Inflammatory macrophage treated with lipopolysaccharide for 1 hour (primary cell): ENCODE results near the gene PEMT.

ENCODE experiments used
- DNase-seq, 2 donors: peaks; one replicate each; pipeline ENCODE4 v3.0.0-alpha.2; 2020 to 2022

The PEMT gene

DNA sequence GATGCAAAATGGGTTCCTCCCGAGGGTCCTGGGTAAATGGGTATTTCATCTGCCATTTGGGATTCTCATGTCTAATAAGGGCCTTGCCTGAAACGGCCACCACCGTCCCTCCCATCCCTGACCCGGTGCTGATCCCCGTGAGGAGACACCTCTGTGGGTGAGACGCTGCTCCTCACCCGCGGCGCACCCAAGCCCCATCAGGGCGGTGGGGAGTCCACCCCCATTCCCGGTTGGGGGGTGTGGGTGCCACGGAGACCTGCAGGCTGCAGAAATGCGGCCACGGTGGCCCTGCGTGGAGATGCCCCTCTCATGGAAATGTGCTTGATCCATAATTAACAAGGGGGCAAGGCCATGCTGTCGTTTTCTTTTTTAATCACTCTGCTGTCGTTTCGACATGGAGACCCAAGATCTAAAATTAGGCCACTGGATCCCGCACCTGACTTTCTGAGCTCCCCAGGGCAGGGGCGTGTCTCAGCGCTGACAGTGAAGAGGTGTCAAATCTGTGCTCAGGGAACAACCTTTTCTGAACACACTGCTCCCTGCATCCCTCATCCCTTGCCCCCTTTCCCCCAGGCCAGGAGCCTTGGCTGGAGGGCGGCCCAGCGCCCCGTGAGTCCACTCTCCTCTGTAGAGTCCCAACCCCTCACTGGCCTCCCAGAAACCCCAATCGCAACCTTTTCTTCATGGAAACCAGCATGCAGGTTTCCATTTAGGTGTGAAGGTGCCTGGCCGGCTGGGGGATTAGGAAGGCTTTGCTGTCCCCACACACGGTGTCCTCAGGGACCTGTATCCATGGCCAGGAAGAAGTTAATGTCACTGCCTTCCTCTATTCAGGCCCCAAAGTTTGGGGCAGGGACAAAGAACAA is 38.9 kb downstream of the PEMT start:
- no peak for DNase-seq

DNA sequence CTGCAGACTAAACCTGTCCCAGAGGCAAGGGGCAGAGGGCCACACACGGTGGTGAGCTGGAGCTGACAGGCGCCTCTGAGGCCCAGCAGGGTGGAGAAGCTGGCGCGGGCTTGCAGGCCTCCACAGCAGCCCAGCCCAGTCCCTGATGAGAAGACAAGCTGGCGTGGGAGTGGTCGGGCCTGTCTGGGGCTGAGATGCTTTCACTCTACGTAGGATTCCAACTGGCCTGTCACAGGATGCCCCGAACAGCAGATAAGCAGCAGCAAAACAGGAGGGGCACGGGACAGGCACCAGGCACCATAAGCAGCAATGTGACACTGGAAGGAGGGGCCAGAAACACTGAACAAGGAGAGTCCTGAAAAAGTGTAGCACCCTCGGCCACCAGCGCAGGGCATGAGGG is 40.1 kb downstream of the PEMT start:
- DNase-seq: no peak

DNA sequence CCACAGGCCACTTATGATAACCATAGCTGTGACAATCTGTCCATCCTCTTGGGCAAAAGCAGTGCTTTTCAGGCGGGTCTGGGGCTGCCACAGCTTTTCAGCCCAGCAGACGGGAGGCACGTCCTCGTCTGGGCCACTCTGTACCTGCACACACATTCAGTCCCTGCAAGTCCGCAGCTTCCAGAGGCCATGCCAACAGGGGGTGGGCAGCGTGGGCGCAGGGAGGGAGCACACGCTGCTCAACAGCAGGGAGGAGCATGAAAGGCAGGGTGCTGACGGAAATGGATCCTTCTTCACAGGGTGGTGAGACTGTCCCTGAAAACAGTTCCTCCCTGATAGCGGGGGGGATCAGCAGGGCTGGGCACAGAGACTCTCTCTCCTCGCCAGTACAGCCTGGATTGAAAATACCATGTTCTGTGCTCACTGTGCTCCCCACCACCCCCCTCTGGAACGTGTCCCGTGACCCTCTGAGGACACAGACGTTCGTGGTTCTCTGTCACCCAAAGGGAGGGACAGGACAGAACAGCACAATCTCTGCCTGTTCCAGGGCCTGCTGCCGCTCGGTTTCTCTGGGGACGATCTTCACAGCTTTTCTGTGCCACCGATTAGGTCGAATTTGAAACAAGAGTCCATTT is 41.7 kb downstream of the PEMT start:
- no peak for DNase-seq

DNA sequence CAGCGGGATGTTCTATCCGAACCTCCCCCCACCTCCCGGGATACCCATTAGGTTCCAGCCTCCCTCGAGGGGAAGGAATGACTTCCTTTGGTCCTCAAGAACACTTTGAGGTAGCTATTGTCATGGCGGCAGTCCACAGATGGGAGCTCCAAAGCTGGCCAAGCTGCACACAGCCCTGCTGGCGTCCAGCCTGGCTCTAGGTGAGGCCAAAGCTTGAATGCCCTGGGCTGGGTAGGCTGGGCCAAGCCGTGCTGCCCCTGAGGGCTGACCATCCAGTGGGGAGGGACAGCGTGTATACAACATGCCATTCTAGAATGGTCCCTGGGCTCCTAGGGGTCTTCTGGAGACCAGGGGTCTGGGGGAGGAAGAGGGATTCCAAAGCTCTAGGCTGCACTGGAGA is 43.5 kb downstream of the PEMT start:
- no peak for DNase-seq

DNA sequence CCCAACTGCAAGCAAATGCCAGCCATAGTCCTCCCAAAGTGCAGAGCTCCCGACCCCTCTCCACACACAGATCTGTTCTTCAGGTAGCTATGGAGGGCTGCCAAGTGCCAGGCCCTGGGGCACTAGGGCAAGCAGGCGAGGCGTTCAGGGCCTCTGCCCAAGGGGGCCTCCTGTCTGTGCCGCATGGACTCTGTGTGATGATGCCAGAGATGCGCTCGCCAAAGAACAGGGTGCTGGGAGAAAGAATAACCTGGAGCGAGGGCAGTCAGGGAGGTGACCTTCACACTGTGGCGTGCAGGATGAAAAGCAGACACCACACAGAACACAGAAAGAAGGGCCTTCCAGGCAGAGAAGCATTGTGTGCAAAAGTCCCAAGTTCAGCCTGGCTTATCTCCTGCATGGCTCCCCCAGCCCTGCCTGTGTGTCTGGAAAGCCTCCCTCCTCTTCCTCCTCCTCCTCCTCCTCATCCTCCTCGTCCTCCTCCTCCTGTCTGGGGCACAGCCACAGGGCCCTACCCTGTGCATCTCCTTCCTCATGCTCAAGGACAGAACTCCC is 44.2 kb downstream of the PEMT start:
- DNase-seq: no peak

DNA sequence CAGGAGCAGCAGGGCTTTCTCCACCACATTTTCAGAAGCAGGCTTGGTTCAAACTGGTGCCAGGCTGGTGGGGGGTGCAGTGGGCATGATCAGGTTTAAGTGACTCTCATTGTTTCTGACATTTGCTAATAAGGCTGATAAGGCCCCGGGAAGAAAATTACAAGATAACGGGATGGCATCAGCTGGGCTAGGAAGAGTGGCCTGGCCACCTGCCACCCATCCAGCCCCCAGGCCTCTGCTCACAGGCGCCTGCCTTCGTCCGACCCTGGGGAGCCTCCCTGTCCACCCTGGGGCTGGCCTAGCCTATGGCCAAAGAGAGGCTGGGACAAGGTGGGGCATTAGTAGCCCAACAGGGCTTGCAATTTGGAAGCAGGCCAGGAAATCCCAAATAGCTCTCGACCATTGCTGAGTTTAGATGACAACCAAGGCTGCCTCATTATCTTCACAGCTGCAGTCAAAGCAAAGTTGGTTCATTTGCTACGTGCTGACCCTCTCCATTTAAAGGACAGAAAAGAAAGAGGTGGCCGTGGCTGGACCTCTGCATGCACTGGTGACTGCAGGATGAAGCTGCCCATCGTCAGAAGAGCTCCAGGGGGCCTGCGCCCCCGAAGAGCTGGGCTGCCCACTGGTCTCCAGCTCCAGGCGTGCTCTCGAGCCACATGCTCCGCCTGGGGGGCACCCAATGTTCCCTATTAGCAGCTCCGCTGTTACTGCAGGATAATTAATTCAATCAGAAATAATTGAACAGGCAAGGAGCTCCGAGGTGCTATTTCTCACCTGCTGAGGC is 44.9 kb downstream of the PEMT start:
- no peak for DNase-seq

DNA sequence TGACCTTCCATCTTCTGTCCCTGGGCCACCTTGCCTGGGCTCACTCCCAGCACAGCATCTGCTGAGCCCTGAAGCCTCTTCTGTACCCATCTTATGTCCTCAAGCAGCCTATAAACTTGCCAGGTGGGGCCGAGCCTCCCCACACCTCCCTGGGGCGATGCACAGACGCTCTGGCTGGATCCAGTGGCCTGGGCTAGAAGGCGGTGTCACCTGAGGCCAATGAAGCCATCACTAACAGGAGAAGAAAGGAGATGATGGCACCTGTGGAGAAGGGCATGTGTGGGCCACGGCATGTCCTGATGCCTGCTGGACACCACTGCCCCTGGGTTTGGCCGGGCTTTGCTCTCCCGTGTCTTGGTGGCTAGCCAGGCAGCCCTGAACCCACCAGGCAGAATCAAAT is 45.5 kb downstream of the PEMT start:
- DNase-seq: no peak

DNA sequence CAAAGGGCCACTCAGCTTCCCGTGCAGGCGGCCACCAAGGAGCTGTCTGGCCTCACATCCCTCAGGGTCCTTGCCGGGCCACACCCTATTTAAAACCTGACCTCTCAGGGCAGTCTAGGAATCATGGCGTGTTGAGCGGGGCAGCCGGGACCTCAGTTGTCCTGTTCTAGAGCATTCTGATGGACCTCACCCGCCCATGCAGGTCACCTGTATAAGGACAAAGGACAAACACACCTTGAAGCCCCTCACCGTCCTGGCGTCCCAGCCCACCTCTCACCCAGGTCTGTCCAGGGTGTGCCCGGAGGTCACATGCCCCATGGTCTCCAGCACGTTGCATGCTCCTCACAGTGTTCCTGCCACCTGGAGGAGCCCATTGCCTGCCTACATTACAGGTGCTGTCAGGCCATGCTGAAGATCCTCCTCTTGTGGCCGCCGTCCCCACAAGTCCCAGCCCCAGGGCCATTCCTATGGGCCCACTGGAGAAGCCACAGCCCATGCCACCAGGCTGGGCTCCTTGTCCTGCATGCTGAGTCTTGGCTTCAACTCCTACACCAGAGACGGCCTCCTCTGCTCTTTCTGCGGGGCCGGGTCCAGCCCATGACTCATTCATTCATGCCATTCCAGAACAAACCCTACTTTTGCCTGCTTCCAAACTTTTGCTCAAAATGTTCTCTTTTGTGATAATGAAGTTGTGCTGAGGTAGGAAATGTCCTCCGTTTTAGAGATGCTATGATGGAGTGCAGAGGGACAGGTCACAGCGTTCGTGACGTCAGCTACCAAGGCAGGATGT is 46.3 kb downstream of the PEMT start:
- DNase-seq: no peak

DNA sequence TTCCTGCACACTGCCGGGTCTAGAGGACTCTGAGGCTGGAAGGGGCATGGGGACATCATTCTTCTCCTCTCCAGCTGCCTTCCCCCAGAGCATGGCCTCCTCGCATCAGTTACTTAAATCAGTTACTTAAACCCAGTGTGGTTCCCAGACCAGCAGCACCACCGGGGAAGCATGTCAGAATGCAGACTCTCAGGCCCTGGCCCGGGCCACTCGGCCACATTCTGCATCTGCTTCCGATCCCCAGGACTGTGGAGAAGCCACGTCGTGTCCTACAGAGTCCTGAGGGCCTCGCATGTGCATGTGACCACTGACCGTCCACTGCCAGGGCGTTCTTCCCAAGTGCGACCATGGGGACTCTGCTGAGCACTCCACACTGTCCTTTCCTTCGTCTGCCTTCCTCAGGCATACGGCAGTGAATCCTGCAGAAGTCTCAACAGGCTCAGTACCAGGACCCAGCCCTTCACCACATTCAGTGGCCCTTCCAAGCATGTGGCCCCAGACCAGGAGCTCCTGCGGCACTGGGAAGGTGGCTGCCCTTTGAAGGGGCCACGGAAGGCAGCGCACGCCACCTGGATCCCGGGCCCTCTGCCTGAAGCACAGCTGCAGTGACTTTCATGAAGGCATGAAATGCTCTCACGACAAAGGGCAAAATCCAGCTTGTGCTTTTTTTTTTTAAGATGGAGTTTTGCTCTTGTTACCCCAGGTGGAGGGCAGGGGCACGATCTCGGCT is 48.4 kb downstream of the PEMT start:
- DNase-seq: no peak

DNA sequence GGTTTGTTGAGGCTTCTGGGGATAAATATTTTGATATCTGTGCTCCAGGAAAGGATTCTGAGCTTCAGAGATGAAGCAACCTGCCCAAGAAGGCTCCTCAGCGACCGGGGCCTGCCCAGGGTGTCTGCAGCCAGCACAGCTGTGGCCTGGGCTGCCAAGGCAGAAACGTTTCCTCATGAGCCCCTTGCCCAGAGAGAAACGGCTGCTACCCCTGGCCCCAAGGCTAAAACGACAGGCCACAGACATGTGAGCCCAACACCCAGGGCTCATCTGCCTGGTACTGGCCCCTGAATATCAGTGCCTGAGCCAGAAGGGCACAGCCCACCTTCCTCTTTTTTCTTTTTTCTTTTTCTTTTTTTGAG is 49.9 kb downstream of the PEMT start:
- no peak for DNase-seq

DNA sequence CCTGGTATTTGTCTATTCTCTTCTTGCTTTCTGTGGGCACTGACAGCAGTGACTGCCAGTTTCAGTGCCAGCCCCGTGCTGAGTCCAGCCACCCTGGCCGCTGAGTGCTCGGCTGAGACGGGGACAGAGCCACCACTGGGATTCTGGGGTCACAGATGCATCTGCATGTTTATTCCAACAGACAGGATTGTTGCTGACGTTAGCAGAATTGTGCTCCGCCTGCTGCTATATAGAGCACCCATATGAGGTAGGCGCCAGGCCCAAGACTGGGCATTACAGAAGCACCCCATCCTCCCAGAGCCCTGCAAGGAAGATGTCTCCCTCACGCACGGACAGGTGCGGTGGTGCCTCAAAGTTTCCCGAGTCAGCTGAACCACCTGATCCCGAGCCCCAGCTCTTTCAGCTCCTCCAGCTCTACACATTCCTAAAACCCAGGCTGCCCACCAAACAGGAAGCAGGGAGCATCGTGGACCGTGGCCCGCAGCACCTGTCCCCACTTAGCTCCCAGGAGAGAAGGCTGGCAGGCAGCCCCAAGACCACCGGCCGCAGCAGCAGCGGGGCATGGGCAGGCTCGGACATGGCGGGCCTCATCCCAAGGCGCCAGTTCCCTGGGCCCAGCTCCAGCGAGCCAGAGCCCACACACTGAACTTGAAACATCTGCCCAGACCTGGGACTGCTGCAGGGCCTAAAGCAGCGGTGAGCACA is 50.4 kb downstream of the PEMT start:
- no peak for DNase-seq

DNA sequence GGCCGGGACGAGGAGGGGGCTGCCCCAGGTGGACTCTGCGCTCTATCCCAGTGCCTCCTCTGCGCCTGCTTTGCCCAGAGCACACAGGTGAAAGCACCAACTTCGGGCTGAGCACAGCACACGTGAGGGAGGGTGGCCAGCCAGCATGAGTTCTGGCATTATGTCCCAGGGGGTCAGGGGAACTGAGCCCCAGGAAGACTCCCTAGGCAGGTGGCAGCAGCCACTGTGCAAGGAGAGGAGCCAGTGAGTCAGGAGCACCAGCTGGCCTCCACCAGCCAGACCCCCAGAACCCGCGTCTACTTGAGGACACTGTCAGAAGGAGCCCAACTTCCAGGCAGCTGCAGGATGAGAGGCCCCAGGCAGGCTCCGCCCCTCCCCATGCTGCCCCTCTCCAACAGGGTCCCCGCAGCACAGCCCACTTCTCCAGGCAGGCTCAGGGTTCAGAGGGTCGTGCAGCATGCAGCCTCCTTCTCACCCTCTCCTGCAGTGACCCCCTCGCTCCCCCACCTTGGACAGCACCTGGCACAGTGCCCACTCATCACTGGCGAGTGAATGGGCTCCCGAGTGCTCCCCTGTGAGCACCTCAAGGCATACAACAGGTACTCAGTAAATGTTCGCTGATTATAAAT is 51.1 kb downstream of the PEMT start:
- DNase-seq: no peak

DNA sequence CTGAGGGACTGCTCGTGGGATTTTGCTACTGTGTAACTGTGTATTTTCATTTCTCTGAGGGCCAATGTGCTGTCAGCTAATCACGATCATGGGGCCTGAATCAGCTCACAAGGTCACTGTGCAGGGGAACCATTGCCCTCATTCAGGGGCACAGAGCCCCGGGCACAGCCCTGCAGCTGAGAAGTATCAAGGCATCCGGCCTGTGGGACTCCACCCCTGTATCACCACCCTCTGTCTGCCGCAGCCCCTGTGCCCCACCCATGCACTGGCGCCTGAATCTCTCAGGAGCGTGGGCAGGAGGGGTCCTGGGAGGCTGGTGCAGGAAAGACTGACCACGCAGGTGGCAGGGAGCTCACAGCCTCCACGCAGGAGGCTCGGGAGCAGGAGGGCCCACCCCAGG is 51.9 kb downstream of the PEMT start:
- no peak for DNase-seq

DNA sequence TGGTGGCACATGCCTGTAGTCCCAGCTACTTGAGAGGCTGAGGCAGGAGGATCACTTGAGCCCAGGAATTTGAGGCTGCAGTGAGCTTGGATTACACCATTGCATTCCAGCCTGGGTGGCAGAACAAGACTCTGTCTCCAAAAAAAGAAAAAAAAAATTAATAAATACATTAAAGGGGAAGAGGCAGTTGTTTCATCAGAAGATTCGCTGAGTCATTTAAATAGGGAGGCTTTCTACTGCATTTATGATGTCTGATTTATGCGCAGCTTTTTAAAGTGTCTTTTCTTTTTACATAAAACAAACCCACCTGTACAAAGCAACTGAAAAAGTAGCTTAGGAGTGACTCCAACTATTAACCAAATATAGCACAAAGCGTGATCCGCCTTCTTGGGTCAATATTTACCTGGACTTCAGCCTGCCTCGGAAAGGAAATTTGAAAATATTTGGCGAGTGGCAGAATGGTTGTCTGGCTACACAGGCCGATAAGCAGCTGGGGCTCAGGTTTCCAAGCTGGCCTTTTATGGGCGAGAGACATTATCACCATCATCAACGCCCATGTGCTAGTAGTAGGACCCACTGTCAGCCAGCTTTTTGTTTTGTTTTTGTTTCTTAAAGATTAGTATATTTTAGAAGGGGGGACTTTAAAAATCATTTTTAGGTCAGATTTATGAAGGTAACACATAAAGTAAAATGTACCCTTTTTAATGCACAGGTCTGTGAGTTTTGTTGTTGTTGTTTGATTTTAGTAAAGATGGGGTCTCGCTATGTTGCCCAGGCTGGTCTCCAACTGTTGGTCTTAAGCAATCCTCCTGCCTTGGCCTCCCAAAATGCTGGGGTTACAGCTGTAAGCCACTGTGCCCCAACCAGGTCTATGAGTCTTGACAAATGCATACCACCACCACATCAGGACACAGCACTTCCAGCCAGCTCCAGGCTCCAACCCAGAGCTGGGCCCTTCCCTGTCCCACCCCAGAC is 52.8 kb downstream of the PEMT start:
- DNase-seq: peak; percentile 5 to 20

DNA sequence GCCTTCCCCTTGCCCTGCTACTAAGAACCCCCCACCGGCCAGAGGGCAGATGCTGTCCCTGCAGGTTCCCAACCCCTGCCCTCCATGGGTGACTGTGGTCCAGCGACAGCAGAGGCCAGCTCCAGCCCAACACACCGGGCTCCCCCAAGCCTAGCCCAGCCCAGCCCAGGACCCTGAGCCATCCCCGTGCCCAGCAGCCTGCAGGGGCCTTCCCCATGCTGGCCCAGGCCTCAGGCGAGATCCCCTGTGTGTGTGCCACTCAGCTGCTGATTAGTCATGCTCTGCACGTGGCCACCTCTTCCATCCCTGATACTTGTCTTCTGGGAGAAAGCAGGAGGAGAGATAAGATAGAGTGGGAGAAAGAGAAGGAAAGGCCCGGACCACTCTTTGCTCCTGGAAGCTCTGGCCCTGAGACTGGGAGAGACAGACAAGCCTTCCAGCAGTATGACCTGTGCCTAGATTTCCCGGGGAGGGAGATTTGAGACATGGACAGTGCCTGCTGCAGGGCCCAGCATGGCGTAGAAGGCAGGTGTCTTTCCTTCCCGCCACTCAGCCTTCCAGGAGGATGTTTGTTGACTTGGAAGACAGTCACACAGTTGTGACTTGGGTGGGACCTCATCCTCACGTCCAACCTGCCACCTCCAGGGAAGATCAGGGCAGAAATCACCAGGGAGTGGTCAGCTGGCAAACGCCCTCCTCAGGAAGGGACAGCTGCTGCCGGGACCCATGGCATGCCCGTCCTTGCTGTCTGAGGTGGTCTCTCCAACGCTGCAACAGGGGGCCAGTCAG is 54.0 kb downstream of the PEMT start:
- DNase-seq: no peak

DNA sequence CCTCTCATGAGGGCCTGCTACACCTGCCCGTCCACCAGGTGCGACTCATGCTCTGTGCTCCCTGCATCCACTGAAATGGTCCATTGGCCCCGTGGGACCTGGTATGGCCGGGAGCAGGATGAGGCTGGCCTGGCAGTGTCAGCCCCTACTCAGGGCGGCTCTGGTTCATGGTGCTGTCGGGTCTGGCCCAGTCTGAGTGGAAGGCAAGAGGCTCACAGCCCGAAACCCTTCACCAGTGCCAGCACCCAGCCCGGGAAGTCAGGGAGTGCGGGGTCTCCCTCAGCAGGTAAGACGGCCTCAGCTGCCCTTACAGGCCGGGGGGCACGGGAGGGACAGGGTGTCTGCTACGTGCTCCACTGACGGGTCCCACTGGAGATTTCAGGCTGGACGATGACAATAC is 54.8 kb downstream of the PEMT start:
- no peak for DNase-seq

DNA sequence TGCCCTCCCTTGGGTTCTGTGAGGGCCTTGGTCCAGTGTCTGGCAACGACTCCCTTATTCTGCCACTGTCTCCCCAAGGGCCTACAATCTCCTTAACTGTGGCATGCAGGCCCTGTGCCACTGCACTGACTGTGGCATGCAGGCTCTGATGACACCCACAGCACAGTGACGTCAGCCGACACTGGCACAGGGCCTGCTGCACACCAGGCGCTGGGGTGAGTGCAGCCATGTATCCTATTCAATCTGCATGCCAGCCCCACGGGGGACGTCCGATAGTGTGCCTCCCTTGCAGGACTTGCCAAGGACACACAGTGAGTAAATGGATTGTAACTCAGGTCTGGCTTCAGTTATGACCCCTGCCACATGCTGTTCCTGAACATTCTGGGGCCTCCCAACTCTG is 55.6 kb downstream of the PEMT start:
- no peak for DNase-seq

DNA sequence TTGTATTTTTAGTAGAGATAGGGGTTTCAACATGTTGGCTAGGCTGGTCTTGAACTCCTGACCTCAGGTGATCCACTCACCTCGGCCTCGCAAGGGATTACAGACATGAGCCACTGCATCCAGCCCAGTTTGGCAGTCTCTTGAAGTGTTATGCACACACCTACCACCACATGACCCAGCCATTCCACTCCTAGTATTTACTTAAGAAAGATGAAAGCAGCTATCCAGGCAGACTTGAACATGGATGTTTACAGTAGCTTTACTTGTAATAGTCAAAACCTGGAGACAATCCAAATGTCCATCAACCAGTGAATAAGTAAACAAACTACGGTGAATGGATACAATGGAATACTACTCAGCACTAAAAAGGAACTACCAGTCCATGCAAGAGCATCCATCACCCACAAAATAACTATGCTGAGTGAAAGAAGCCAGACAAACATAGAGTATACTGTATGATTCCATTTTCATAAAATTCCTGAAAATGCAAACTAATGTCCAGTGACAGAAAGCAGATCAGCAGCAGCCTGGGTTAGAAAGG is 57.5 kb downstream of the PEMT start:
- no peak for DNase-seq

DNA sequence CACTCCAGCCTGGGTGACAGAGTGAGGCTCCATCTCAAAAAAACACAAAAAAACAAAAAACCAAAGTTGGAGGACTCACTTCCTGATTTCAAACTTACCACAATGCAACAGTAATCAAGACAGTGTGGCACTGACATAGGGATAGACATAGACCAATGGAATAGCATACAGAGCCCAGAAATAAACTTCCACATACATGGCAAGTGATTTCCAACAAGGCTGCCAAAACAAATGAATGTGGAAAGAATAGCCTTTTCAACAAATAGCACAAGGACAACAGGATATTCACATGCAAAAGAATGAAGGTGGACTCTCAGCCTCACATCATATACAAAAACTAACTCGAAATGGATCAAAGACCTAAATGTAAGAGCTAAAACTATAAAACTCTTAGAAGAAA is 58.5 kb downstream of the PEMT start:
- no peak for DNase-seq
